Neural cell (in vitro differentiated cells): ENCODE measurements around the gene PDCD1. TPM values are rescaled to one million over a fixed set of nuclear protein-coding genes. Genes with fewer than 3 reads are reported as not detected.

Source experiments
- H2AFZ ChIP-seq: fragments of 200-600, 300-800 bp; sonication (generic), shearing (Covaris generic); 2 replicates; pipeline ENCODE4 v1.6.0; 2014; ENCODE audit warnings: low read depth, mild to moderate bottlenecking, antibody characterized with exemption, low read length, moderate library complexity
- H3F3A ChIP-seq: fragments of 200-600 bp; shearing (Covaris generic); 2 replicates; pipeline ENCODE4 v1.6.1; 2016; ENCODE audit warnings: mild to moderate bottlenecking, moderate library complexity, mixed read lengths, antibody characterized with exemption, low read length; ENCODE audit not compliant: insufficient read depth, poor library complexity, severe bottlenecking
- H3K27ac ChIP-seq: fragments of 200-600, 300-800 bp; sonication (generic), shearing (Covaris generic); 2 replicates; pipeline ENCODE4 v1.5.1; 2014; ENCODE audit warnings: mild to moderate bottlenecking, low read length, moderate library complexity
- H3K27me3 ChIP-seq: fragments of 300-800, 200-600 bp; sonication (generic), shearing (Covaris generic); 2 replicates; pipeline ENCODE4 v1.6.0; 2014; ENCODE audit warnings: mild to moderate bottlenecking, low read depth, low read length, moderate library complexity; ENCODE audit not compliant: insufficient read depth
- H3K36me3 ChIP-seq: fragments of 300-800, 200-600 bp; sonication (generic), shearing (Covaris generic); 2 replicates; pipeline ENCODE4 v1.5.1; 2014; ENCODE audit warnings: mild to moderate bottlenecking, antibody characterized with exemption, low read length, moderate library complexity; ENCODE audit not compliant: insufficient read depth
- H3K4me2 ChIP-seq: fragments of 300-800, 200-600 bp; sonication (generic), shearing (Covaris generic); 2 replicates; pipeline ENCODE4 v1.6.0; 2014; ENCODE audit warnings: mild to moderate bottlenecking, low read length
- H3K4me3 ChIP-seq: fragments of 300-800, 200-600 bp; sonication (generic), shearing (Covaris generic); 2 replicates; pipeline ENCODE4 v1.5.1; 2014; ENCODE audit warnings: mild to moderate bottlenecking, low read length, moderate library complexity
- H3K79me2 ChIP-seq: fragments of 200-600 bp; shearing (Covaris generic); replicated peaks from 2 replicates; pipeline ENCODE4 v1.6.0; 2014; ENCODE audit warnings: mild to moderate bottlenecking, low read length, moderate library complexity; ENCODE audit not compliant: insufficient read depth
- H3K9ac ChIP-seq: fragments of 300-800, 200-600 bp; sonication (generic), shearing (Covaris generic); 2 replicates; pipeline ENCODE4 v1.6.1; 2016; ENCODE audit warnings: mild to moderate bottlenecking, low read length, mixed read lengths
- H3K9me2 ChIP-seq: fragments of 200-600 bp; shearing (Covaris generic); 2 replicates; pipeline ENCODE4 v1.6.1; 2016; ENCODE audit warnings: mild to moderate bottlenecking, low read length, mixed read lengths; ENCODE audit not compliant: insufficient read depth
- H3K9me3 ChIP-seq: fragments of 200-600, 300-800 bp; sonication (generic), shearing (Covaris generic); 2 replicates; pipeline ENCODE4 v1.6.1; 2016; ENCODE audit warnings: mild to moderate bottlenecking, mixed run types, low read length, moderate library complexity, mixed read lengths
- H4K20me1 ChIP-seq: fragments of 200-600 bp; shearing (Covaris generic); 2 replicates; pipeline ENCODE4 v1.6.1; 2016; ENCODE audit warnings: mild to moderate bottlenecking, mixed run types; ENCODE audit not compliant: insufficient read depth
- CTCF ChIP-seq: fragments of 450-650 bp; IDR thresholded peaks from 2 replicates; pipeline ENCODE4 v1.5.1; 2014; ENCODE audit warnings: antibody characterized with exemption, mild to moderate bottlenecking, moderate library complexity; ENCODE audit not compliant: poor library complexity, severe bottlenecking
- EP300 ChIP-seq: fragments of 450-650 bp; conservative IDR thresholded peaks from 2 replicates; pipeline ENCODE4 v1.6.1; 2014; ENCODE audit warnings: antibody characterized with exemption, mild to moderate bottlenecking, moderate library complexity; ENCODE audit not compliant: poor library complexity, severe bottlenecking
- EZH2 ChIP-seq: fragments of 200-600, 300-800 bp; shearing (Covaris generic), sonication (generic); IDR thresholded peaks from 2 replicates; pipeline ENCODE4 v1.6.1; 2014; ENCODE audit warnings: antibody characterized with exemption, low read length, borderline replicate concordance, mild to moderate bottlenecking; ENCODE audit not compliant: insufficient read depth, poor library complexity, severe bottlenecking
- MXI1 ChIP-seq: fragments of 450-650 bp; conservative IDR thresholded peaks from 2 replicates; pipeline ENCODE4 v1.6.1; 2014; ENCODE audit warnings: antibody characterized with exemption, mild to moderate bottlenecking; ENCODE audit not compliant: poor library complexity, severe bottlenecking
- POLR2AphosphoS5 ChIP-seq: IDR thresholded peaks from 2 replicates; pipeline ENCODE4 v1.6.1; 2012
- RAD21 ChIP-seq: fragments of 450-650 bp; conservative IDR thresholded peaks from 2 replicates; pipeline ENCODE4 v1.6.1; 2014; ENCODE audit warnings: antibody characterized with exemption, mild to moderate bottlenecking, moderate library complexity
- REST ChIP-seq: IDR thresholded peaks from 2 replicates; pipeline ENCODE4 v1.6.1; 2012; ENCODE audit warnings: borderline replicate concordance
- SMC3 ChIP-seq: fragments of 450-650 bp; conservative IDR thresholded peaks from 2 replicates; pipeline ENCODE4 v1.6.1; 2014; ENCODE audit warnings: antibody characterized with exemption, mild to moderate bottlenecking, moderate library complexity; ENCODE audit not compliant: poor library complexity
- TAF1 ChIP-seq: IDR thresholded peaks from 2 replicates; pipeline ENCODE4 v1.6.1; 2012; ENCODE audit warnings: low read depth
- polyA plus RNA-seq: library from polyadenylated mRNA; depleted of rRNA; stranded (reverse); fragments of >200 nt; gene quantifications from 2 replicates; pipeline ENCODE4 v1.2.3, GENCODE V29; 2014

Gene PDCD1
- polyA plus RNA-seq, 1 donor from 2014 or later = not detected

- H4K20me1 ChIP-seq = no peaks in the 10 kb centered on the region
- H3K27me3 ChIP-seq = no peaks in the 10 kb centered on the region
- H3K36me3 ChIP-seq = no peaks in the 10 kb centered on the region
- no peak overlapping the region for H3K4me2 ChIP-seq
- no peaks in the 10 kb centered on the region for H3F3A ChIP-seq
- H3K9me3 ChIP-seq = no peaks in the 10 kb centered on the region
- TF ChIP-seq CTCF (no peak), POLR2AphosphoS5 (no peak), TAF1 (no peak), REST (no peak), MXI1 (no peak), EZH2 (no peak), SMC3 (no peak), RAD21 (no peak), EP300 (no peak)
- no peaks in the 10 kb centered on the region for H3K79me2 ChIP-seq
- H3K4me3 ChIP-seq = no peak overlapping the region
- H3K9me2 ChIP-seq = no peaks in the 10 kb centered on the region
- H2AFZ ChIP-seq = no peak overlapping the region
- no peak overlapping the region for H3K27ac ChIP-seq
- no peak overlapping the region for H3K9ac ChIP-seq
Observed at GRCh38 chr2:241893265-241893664, 34.6 kb upstream of the PDCD1 start.

GRCh38 chr2:241892299-241893137, 33.8 kb upstream of the PDCD1 start:
- no peak overlapping the region for H2AFZ ChIP-seq
- H3K4me3 ChIP-seq = no peak overlapping the region
- H3K9me2 ChIP-seq = no peaks in the 10 kb centered on the region
- H3K79me2 ChIP-seq = no peaks in the 10 kb centered on the region
- no peak overlapping the region for H3K27ac ChIP-seq
- no peaks in the 10 kb centered on the region for H3K27me3 ChIP-seq
- TF ChIP-seq TAF1 (no peak), SMC3 (no peak), MXI1 (no peak), EP300 (no peak), EZH2 (no peak), RAD21 (no peak), REST (no peak), CTCF (no peak), POLR2AphosphoS5 (no peak)
- H4K20me1 ChIP-seq = no peaks in the 10 kb centered on the region
- H3K9ac ChIP-seq = no peak overlapping the region
- no peaks in the 10 kb centered on the region for H3K9me3 ChIP-seq
- H3F3A ChIP-seq = no peaks in the 10 kb centered on the region
- no peak overlapping the region for H3K4me2 ChIP-seq
- no peaks in the 10 kb centered on the region for H3K36me3 ChIP-seq
